Heart left ventricle (tissue), 16 donors: ENCODE data around the gene JADE1. TPM values are rescaled to one million over a fixed set of nuclear protein-coding genes. Genes with fewer than 3 reads are reported as not detected.
A peak's percentile ranks its signal among the peaks of the same experiment; 100 is the strongest.

Experiments
- ATAC-seq, 4 donors: fragments of 200-7000 bp; cut with Tn5 transposase; one replicate each; pipeline ENCODE4 v1.9.1; 2020 to 2022; ENCODE audit warnings: moderate library complexity in 4 of 4, mild to moderate bottlenecking in 3 of 4, moderate number of reproducible peaks in 1 of 4
- DNase-seq, 5 donors: peaks; one replicate each; pipeline ENCODE4 v3.0.0-alpha.2; 2020
- H3K27ac ChIP-seq, 12 donors: fragments of 200-600 bp; sonication (generic) in 4 of 12; one replicate each; pipeline versions ENCODE4 v1.5.0 to v1.8.0; 2016 to 2022; ENCODE audit warnings: mild to moderate bottlenecking in 2 of 12
- H3K27me3 ChIP-seq, 9 donors: fragments of 200-600 bp; sonication (generic) in 2 of 9; one replicate each; pipeline versions ENCODE4 v1.5.1 to v1.8.0; 2016 to 2022; ENCODE audit warnings: mild to moderate bottlenecking in 3 of 9
- H3K36me3 ChIP-seq, 9 donors: fragments of 200-600 bp; sonication (generic) in 2 of 9; one replicate each; pipeline versions ENCODE4 v1.5.0 to v1.8.0; 2018 to 2022; ENCODE audit warnings: mild to moderate bottlenecking in 2 of 9
- H3K4me1 ChIP-seq, 12 donors: fragments of 200-600 bp; sonication (generic) in 4 of 12; one replicate each; pipeline versions ENCODE4 v1.5.0 to v1.8.0; 2016 to 2022; ENCODE audit warnings: mild to moderate bottlenecking in 3 of 12
- H3K4me3 ChIP-seq, 12 donors: fragments of 200-600 bp; sonication (generic) in 4 of 12; one replicate each; pipeline versions ENCODE4 v1.5.0 to v1.8.0; 2017 to 2022; ENCODE audit warnings: mild to moderate bottlenecking in 9 of 12, moderate library complexity in 4 of 12
- H3K9me3 ChIP-seq, 12 donors: fragments of 200-600 bp; sonication (generic) in 4 of 12; one replicate each; pipeline versions ENCODE4 v1.5.0 to v1.8.0; 2016 to 2022; ENCODE audit warnings: mild to moderate bottlenecking in 1 of 12
- POLR2A ChIP-seq, 2 donors: fragments of 450-650 bp; IDR thresholded peaks; one replicate each; pipeline ENCODE4 v1.6.1; 2017; ENCODE audit warnings: antibody characterized with exemption in 2 of 2, mild to moderate bottlenecking in 2 of 2, moderate library complexity in 2 of 2
- WGBS, 4 donors: extraction: QIAGEN DNeasy Blood & Tissue Kit in 2 of 4; methylation state at CpG; one replicate each; pipeline versions ENCODE4 v1.1.5 to v1.1.7; 2013 to 2018; 5-methylcytosine and 5-hydroxymethylcytosine counted together
- intact Hi-C, 10 donors: fragments of 100-400 bp; cut with DNase I; formaldehyde crosslinking; loops; one replicate each; pipeline versions ENCODE4 v1.11.1 to v1.14.2; 2022
- long read RNA-seq, 3 donors: library from polyadenylated mRNA; unstranded; transcript quantifications; one replicate each; pipeline ENCODE4 v2.0.0, GENCODE V29; 2020 to 2021
- polyA plus RNA-seq, 2 donors: library from polyadenylated mRNA; stranded (reverse); fragments of 200-250 nt; gene quantifications; one replicate each; pipeline ENCODE4 v1.2.3, GENCODE V29; 2013
- total RNA-seq, 9 donors: library from RNA; depleted of rRNA in 2 of 9; stranded (reverse); fragments of >200 nt in 2 of 9; fragmentation: NEBNext Ultra II Directional in 3 of 9; extraction: Animal tissue kit (Norgen Biotek cat#: 25700) in 3 of 9; gene quantifications; one replicate each; pipeline versions ENCODE4 v1.1.0 to v1.2.4, GENCODE V29; 2016 to 2023
- TF ChIP-seq, protein P1 (sequence below), 12 donors: fragments of 200-600 bp; sonication (generic) in 4 of 12; IDR thresholded peaks; one replicate each; pipeline versions ENCODE4 v1.5.0 to v1.8.0; 2018 to 2022; ENCODE audit warnings: antibody characterized with exemption in 12 of 12, mild to moderate bottlenecking in 5 of 12
- donor health status: ischemic (EF 13 %, LVEDD 7.1; RV severe dilation, severe dysfunction).
- donor health status: healthy with polysubstance abuse.
- donor health status: DM: no; HTN: yes; CAD: no.
- donor health status: DM: no; HTN: no; CAD: no.
- donor health status: ischemic (EF 25% LVEDD 6.9; RV normal size, moderate dysfunction).
- donor health status: ischemic (EF 25% LVEDD 5.7; RV mildly dilated, moderate dysfunction).
- donor health status: healthy.
- donor health status: DM: yes; HTN: yes; CAD: no.
- donor health status: ischemic (EF 35%, LVEDD 5.7; RV mildly dilated, moderate dysfunction).
- donor health status: nonischemic (EF 11% LVEDD 7.7; RV severe dilation, severe dysfunction).
- donor health status: DM: yes; HTN: yes; CAD: no.
- donor health status: PGD.
- donor health status: ischemic (EF 29% LVEDD 5.4; RV normal size, mild dysfunction).
- donor health status: nonischemic (EF 23%, LVEDD 6.1; RV moderate dilation, normal function).

JADE1 gene
- total RNA-seq = 10 to 100 TPM; 18.1 to 31.9 (median 22.7) TPM
- polyA plus RNA-seq = 10 to 100 TPM; 15.0 to 19.7 TPM
- long read RNA-seq, donor 1, full-length matches to known transcripts = 33 of 43 reads
- long read RNA-seq, donor 1, partial matches to known transcripts = 6 of 43 reads
- long read RNA-seq, donor 1, other reads (novel, unspliced or antisense) = 4 of 43 reads
- long read RNA-seq, donor 2, full-length matches to known transcripts = 124 of 166 reads
- long read RNA-seq, donor 2, partial matches to known transcripts = 24 of 166 reads
- long read RNA-seq, donor 2, other reads (novel, unspliced or antisense) = 18 of 166 reads
- long read RNA-seq, donor 3, full-length matches to known transcripts = 30 of 45 reads
- long read RNA-seq, donor 3, partial matches to known transcripts = 3 of 45 reads
- long read RNA-seq, donor 3, other reads (novel, unspliced or antisense) = 12 of 45 reads

DNA sequence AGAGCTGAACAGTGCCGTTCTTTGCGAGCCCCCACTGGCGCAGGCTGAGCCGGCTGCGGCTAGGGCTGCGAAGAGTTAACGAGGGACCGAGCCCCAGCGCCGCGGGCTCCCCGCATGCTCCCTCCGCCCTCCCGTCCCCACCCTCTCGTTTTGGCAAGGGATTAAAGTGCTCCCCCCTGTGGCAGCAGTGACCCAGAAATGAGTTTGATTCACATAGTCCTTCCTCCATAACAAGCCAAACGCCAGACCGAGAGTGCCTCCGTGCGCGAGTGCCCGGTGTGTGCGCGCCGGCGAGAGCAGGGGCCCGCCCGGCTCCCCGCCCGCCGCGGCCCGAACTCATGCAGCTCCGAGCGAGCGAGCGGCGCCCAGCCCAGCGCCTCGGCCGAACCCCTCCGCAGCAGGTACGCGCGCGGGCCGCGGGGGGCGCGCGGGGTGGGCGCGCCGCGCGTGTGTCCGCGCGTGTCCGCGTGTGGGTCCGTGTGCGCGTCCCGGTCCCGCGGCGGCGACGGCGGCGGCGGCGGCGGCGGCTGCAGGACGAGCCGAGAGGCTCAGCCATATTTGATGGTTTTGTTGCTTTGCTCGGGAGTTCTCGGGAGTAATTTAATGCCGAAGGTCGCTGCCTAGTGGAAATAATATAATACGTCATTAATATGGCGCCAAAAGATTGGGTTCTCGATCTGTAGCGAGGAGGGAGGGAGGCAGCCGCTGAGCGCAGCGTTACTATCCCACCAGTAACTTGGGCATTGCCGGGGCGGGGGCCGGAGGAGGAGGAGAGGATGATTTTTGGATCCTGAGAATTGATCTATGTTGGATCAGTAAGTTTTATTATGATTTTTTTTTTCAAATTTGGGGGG, at the start of gene JADE1:
Gene JADE1 (plus strand): TSS at position 224 of the 854 bp plus-strand sequence. CDS start 22,059 bp downstream, outside the sequence.
- Histone ChIP-seq H3K4me3 (peak within 1 kb of the TSS; percentile 64 to 94 (median 88)), H3K36me3 (no peaks in the 10 kb centered on the region)
- intact Hi-C loops = loop anchor here (1.0 to 10.0 kb wide), 20 partner anchors 38 to 617 kb away; partner anchors contain the start of genes PGRMC2 (in 5 of the 10), SCLT1 (in 2 of the 10) and C4orf33 (in 1 of the 10)

DNA sequence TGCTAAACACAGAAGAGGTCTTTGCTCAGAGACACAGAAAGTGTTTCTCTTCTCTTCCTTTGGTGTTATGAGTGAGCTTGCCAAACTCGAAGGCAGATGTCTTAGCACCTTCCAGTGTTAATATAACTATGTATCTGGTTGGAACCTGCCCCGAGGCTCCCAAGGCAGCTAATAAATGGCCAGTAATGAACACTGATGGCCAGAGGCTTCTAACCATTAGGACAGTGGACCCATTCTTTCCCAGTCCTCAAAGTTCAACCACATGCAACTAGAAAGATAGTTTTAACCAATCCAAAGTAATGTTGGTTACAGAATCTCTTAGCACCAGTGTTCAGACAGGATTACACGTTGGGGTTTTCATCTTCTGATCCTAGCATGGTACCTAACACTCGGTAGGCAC, 42.7 kb upstream of the JADE1 start:
- H3K4me3 ChIP-seq = no peak overlapping the region
- DNase-seq (no peak), ATAC-seq (no peak)
- no peaks in the 10 kb centered on the region for H3K9me3 ChIP-seq
- H3K27me3 ChIP-seq = no peaks in the 10 kb centered on the region
- TF ChIP-seq, protein P1, sequence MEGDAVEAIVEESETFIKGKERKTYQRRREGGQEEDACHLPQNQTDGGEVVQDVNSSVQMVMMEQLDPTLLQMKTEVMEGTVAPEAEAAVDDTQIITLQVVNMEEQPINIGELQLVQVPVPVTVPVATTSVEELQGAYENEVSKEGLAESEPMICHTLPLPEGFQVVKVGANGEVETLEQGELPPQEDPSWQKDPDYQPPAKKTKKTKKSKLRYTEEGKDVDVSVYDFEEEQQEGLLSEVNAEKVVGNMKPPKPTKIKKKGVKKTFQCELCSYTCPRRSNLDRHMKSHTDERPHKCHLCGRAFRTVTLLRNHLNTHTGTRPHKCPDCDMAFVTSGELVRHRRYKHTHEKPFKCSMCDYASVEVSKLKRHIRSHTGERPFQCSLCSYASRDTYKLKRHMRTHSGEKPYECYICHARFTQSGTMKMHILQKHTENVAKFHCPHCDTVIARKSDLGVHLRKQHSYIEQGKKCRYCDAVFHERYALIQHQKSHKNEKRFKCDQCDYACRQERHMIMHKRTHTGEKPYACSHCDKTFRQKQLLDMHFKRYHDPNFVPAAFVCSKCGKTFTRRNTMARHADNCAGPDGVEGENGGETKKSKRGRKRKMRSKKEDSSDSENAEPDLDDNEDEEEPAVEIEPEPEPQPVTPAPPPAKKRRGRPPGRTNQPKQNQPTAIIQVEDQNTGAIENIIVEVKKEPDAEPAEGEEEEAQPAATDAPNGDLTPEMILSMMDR (IDR thresholded peaks at IDR 0.05) = no peak
- no peak for TF ChIP-seq POLR2A (IDR thresholded peaks at IDR 0.05)
- intact Hi-C loops = no loop called here
- whole genome bisulfite sequencing, 4 donors = 71 to 78% (median 72%) methylated on average over 4 of the region's 4 CpGs
- H3K36me3 ChIP-seq = no peaks in the 10 kb centered on the region
- H3K4me1 ChIP-seq = peaks cover 0 to 4% (median 0%) of the 10 kb centered on the region in 12 donors
- no peak overlapping the region for H3K27ac ChIP-seq

More for the DNA sequence above, at the start of gene JADE1:
- Histone ChIP-seq H3K9me3 (no peaks in the 10 kb centered on the region), H3K4me1 (peaks cover 0 to 23% (median 7%) of the 10 kb centered on the region in 12 donors), H3K27me3 (no peaks in the 10 kb centered on the region), H3K27ac (peak within 1 kb of the TSS; percentile 90 to 97 (median 96))
- TF ChIP-seq POLR2A (IDR thresholded peaks at IDR 0.05) = peak in 1 of 2 donors; percentile 63
- TF ChIP-seq, protein P1 (IDR thresholded peaks at IDR 0.05) = peak; percentile 46 to 71 (median 57)
- 0% methylated on average over 65 to 91 of the region's 91 CpGs for WGBS, 4 donors
- ATAC-seq = peak; percentile 65 to 83 (median 74)
- DNase-seq = peak; percentile 91 to 94 (median 93)

DNA sequence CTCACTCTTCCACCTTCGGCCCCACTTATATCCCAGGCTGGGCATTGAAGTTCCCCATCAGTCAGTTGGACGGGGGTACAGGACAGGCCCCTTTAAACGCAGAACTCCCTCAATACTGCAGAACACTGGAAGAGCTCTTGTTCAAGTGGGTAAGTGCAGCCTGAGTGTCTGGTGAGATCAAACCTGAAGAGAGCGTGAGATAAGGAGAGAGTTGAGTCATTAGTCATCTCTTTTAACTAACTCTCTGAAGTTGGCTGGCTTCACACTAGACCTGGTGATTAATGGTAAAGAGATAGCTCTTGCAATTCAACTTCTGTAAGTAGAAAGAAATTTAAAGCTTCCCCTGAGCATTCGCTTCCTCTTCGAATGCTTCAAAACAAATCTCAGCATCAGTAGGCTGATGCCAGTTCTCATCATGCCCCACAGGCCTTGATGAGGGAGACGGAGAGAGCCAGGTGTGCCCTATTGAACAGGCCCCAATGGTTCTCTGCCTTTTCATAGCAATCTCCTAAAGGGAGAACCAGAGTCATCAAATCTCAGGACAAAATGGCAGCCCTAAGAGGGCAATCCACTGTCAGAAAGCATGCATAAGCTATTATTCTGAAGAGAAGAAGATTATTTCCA, 41.0 kb upstream of the JADE1 start:
- TF ChIP-seq, protein P1 (IDR thresholded peaks at IDR 0.05) = no peak
- no peak for TF ChIP-seq POLR2A (IDR thresholded peaks at IDR 0.05)
- no peaks in the 10 kb centered on the region for H3K9me3 ChIP-seq
- H3K36me3 ChIP-seq = no peaks in the 10 kb centered on the region
- intact Hi-C loops = no loop called here
- DNase-seq (no peak), ATAC-seq (peak in 2 of 4 donors; percentile 66 to 82)
- H3K27me3 ChIP-seq = no peaks in the 10 kb centered on the region
- no peak overlapping the region for H3K27ac ChIP-seq
- H3K4me1 ChIP-seq = peaks cover 0 to 4% (median 0%) of the 10 kb centered on the region in 12 donors
- 57 to 72% (median 63%) methylated on average over 7 of the region's 7 CpGs for WGBS, 4 donors
- no peak overlapping the region for H3K4me3 ChIP-seq
